ENCODE results near the gene BCL6. TPM values are rescaled to one million over a fixed set of nuclear protein-coding genes. Genes with fewer than 3 reads are reported as not detected.

Gene BCL6
- total and polyA plus RNA-seq, 9 of the 15 experiments (the other 6 are each of a cell fraction or from before 2014, with no cell fraction given) = 0.08 to 3.5 (median 1.6) TPM

- no peak for TF ChIP-seq FOXP4 (CRISPR knock-in tag; IDR thresholded peaks at IDR 0.05; ENCODE audit: borderline replicate concordance)
Measured at GRCh38 chr3:187693431-187693830, 51.8 kb downstream of the BCL6 start (continued).

- Histone ChIP-seq H3K27me3 (ENCODE audit: control insufficient read depth in 2 of 2, insufficient read depth in 2 of 2, low read length in 2 of 2) (no peaks in the 10 kb centered on the region; a peak in 1 of 5 replicates), H3K4me3 (no peak overlapping the region), H3K9me1 (ENCODE audit: control insufficient read depth, insufficient read depth, low read length) (no peaks in the 10 kb centered on the region), H3K4me2 (ENCODE audit: insufficient read depth, low read length) (no peak overlapping the region), H3K9ac (ENCODE audit: insufficient read depth in 1 of 2, low read depth in 2 of 2, low read length in 2 of 2) (no peak overlapping the region), H3K27ac (ENCODE audit: extremely low read depth, low read depth, low read length) (no peak overlapping the region), H2AFZ (ENCODE audit: low read depth, low read length) (no peak overlapping the region), H4K20me1 (replicated peaks; ENCODE audit: control insufficient read depth, insufficient read depth, low read length) (no peaks in the 10 kb centered on the region), H3K9me3 (replicated peaks; ENCODE audit: control insufficient read depth, insufficient read depth, low read depth, low read length) (0 out of 2 replicates have a peak, but pooled peaks cover 2% of the 10 kb centered on the region), H3K79me2 (ENCODE audit: control insufficient read depth, insufficient read depth, low read length) (no peaks in the 10 kb centered on the region), H3K4me1 (replicated peaks in 1 of 2; ENCODE audit: control insufficient read depth in 2 of 2, insufficient read depth in 2 of 2, low read length in 2 of 2) (no peaks in the 10 kb centered on the region), H3K36me3 (ENCODE audit: control insufficient read depth, insufficient read depth, low read length) (no peaks in the 10 kb centered on the region)
- in situ Hi-C loops (cut with MboI) (no loop called here), intact Hi-C loops (cut with micrococcal nuclease) (no loop called here)
- no peak for ATAC-seq
- no peak for TF ChIP-seq CEBPZ (IDR thresholded peaks at IDR 0.05; ENCODE audit: borderline replicate concordance, low read depth, low read length)
- no peak for TF ChIP-seq ZNF778 (CRISPR knock-in tag; IDR thresholded peaks at IDR 0.05)
- WGBS (ENCODE audit: insufficient coverage, low coverage, missing lambda C conversion rate) = 0% methylated on average over 4 of the region's 4 CpGs
- CTCF ChIA-PET (ENCODE audit: low intra/inter-chr PET ratio) = no interaction called here
- BruUV-seq (replicated peaks) = no TSS peak
- DNase-seq (ENCODE audit: extremely low read depth in 1 of 4, low spot score in 3 of 4) = no peak
- FAIRE-seq = no peak
- POLR2A ChIA-PET = no interaction called here
Measured at GRCh38 chr3:187689984-187690383, 55.3 kb downstream of the BCL6 start.
